GM12878 (cell line): ENCODE measurements around the gene COPE. TPM values are rescaled to one million over a fixed set of nuclear protein-coding genes. Genes with fewer than 3 reads are reported as not detected.

Source experiments
- ATAC-seq: fragments of 200-7000 bp; cut with Tn5 transposase; 3 replicates; pipeline ENCODE4 v1.9.1; 2020; ENCODE audit warnings: mild to moderate bottlenecking, moderate library complexity
- BruUV-seq: library from RNA; stranded (reverse); fragments of 400-500 nt; replicated peaks from 2 replicates; lab custom pipeline; 2021; lab: Mats Ljungman, UMichigan
- CTCF ChIA-PET: fragments of 300-600 bp; sonication (Branson Sonifier 250); formaldehyde crosslinking; extraction: SDS; loops from one replicate; lab custom pipeline; 2021; ENCODE audit warnings: inconsistent platforms; lab: Yijun Ruan, JAX
- POLR2A ChIA-PET: fragments of 350-600 bp; formaldehyde crosslinking; extraction: SDS; loops from one replicate; lab custom pipeline; 2021; ENCODE audit warnings: inconsistent platforms; lab: Charles Lee
- RAD21 ChIA-PET: fragments of 300-600 bp; sonication (Branson Sonifier 250); formaldehyde crosslinking; loops from one replicate; lab custom pipeline; 2023; ENCODE audit warnings: antibody characterized with exemption; ENCODE audit not compliant: unreplicated experiment; lab: Charles Lee
- SMC1A ChIA-PET: fragments of 300-600 bp; sonication (Branson Sonifier 250); formaldehyde crosslinking; loops from one replicate; lab custom pipeline; 2023; ENCODE audit not compliant: unreplicated experiment, uncharacterized antibody; lab: Charles Lee
- DNase-seq: peaks from one replicate; pipeline ENCODE4 v3.0.0-alpha.2; 2011; ENCODE audit warnings: low read depth, low spot score
- FAIRE-seq: peaks from 3 replicates; lab custom pipeline; 2011; peaks lifted over from hg19 to GRCh38; lab: Jason Lieb, UNC
- H2AFZ ChIP-seq: 2 replicates; pipeline ENCODE4 v1.6.0; 2011; ENCODE audit warnings: low read depth, low read length, control low read depth; ENCODE audit not compliant: control insufficient read depth
- H3K27ac ChIP-seq: 2 replicates; pipeline ENCODE4 v1.5.1; 2011; ENCODE audit warnings: control low read depth; ENCODE audit not compliant: control insufficient read depth, insufficient read depth
- H3K27me3 ChIP-seq, 2 experiments: replicated peaks in 1 of 2; 2 replicates each; pipeline versions ENCODE4 v1.6.0 to v1.6.1; 2011; ENCODE audit warnings: low read length in 1 of 2; ENCODE audit not compliant: control insufficient read depth in 2 of 2, insufficient read depth in 2 of 2
- H3K36me3 ChIP-seq, 2 experiments: 2 replicates each; pipeline ENCODE4 v1.5.1; 2011; ENCODE audit warnings: low read length in 1 of 2; ENCODE audit not compliant: control insufficient read depth in 2 of 2, insufficient read depth in 2 of 2
- H3K4me1 ChIP-seq: 2 replicates; pipeline ENCODE4 v1.6.1; 2011; ENCODE audit warnings: mild to moderate bottlenecking, low read length, moderate library complexity, mixed read lengths; ENCODE audit not compliant: control insufficient read depth, insufficient read depth
- H3K4me2 ChIP-seq: 2 replicates; pipeline ENCODE4 v1.6.0; 2011; ENCODE audit warnings: control low read depth; ENCODE audit not compliant: control insufficient read depth, insufficient read depth
- H3K4me3 ChIP-seq: fragments of 200-600 bp; sonication (generic); 2 replicates; pipeline ENCODE4 v1.5.1; 2016
- H3K79me2 ChIP-seq: 2 replicates; pipeline ENCODE4 v1.6.0; 2011; ENCODE audit warnings: low read length; ENCODE audit not compliant: control insufficient read depth, insufficient read depth
- H3K9ac ChIP-seq: 2 replicates; pipeline ENCODE4 v1.8.0; 2011; ENCODE audit warnings: low read length, control low read depth, mixed read lengths; ENCODE audit not compliant: control insufficient read depth, insufficient read depth
- H3K9me3 ChIP-seq: replicated peaks from 3 replicates; pipeline ENCODE4 v1.5.1; 2011; ENCODE audit warnings: mild to moderate bottlenecking, low read length; ENCODE audit not compliant: control insufficient read depth, insufficient read depth
- H4K20me1 ChIP-seq: 2 replicates; pipeline ENCODE4 v1.6.0; 2011; ENCODE audit not compliant: control insufficient read depth, insufficient read depth
- BMI1 ChIP-seq: fragments of 450-650 bp; IDR thresholded peaks from 2 replicates; pipeline ENCODE4 v1.6.1; 2016; ENCODE audit warnings: mild to moderate bottlenecking, moderate library complexity, borderline replicate concordance
- ETV6 ChIP-seq, 2 experiments: fragments of 450-650 bp in 1 of 2; IDR thresholded peaks in 1 of 2; conservative IDR thresholded peaks in 1 of 2; 2 replicates each; pipeline ENCODE4 v1.6.1; 2014; ENCODE audit warnings: antibody characterized with exemption in 1 of 2, borderline replicate concordance in 1 of 2, low read depth in 1 of 2, mild to moderate bottlenecking in 1 of 2, moderate library complexity in 1 of 2
- IRF4 ChIP-seq: IDR thresholded peaks from 2 replicates; pipeline ENCODE4 v1.6.1; 2011; ENCODE audit warnings: low read depth, low read length
- NR2F1 ChIP-seq: fragments of 450-650 bp; conservative IDR thresholded peaks from 2 replicates; pipeline ENCODE4 v1.6.1; 2017; ENCODE audit warnings: mild to moderate bottlenecking
- WGBS: methylation state at CpG from one replicate; pipeline ENCODE4 v1.1.6; 2016; ENCODE audit warnings: low lambda C conversion rate; ENCODE audit not compliant: insufficient replicate concordance, insufficient coverage; ENCODE audit errors: missing lambda C conversion rate; 5-methylcytosine and 5-hydroxymethylcytosine counted together
- in situ Hi-C: fragments of 300-500 bp; cut with MboI; formaldehyde crosslinking; loops from 9 replicates; pipeline ENCODE4 v1.14.3; 2018; ENCODE audit warnings: mixed read lengths
- intact Hi-C: fragments of 100-400 bp; cut with micrococcal nuclease; formaldehyde crosslinking; loops from one replicate; pipeline ENCODE4 v1.14.2; 2022; ENCODE audit not compliant: unreplicated experiment
- polyA plus RNA-seq, 11 experiments: library from polyadenylated mRNA; depleted of rRNA in 4 of 11; unstranded in 6 of 11; stranded (reverse) in 5 of 11; fragments of >200 nt; fragmentation: Nextera tagmentation in 4 of 11; fragmentation: Illumina TruSeq in 1 of 11; extraction: Ambion mirVana in 4 of 11; extraction: Trizol in 1 of 11; gene quantifications; 1 replicate in 1 of 11; 2 replicates in 10 of 11; pipeline versions ENCODE4 v1.2.1 to v1.2.3, GENCODE V29; 2011 to 2016; ENCODE audit warnings: inconsistent platforms in 2 of 11, missing spikeins in 2 of 11, low read depth in 1 of 11
- total RNA-seq, 4 experiments: library from RNA; depleted of rRNA in 3 of 4; stranded (reverse); fragments of >200 nt in 3 of 4; fragmentation: Illumina TruSeq in 1 of 4; extraction: Trizol in 1 of 4; gene quantifications; 2 replicates each; pipeline versions ENCODE4 v1.2.1 to v1.2.3, GENCODE V29; 2013 to 2021
- TF ChIP-seq, protein P1 (sequence below): fragments of 450-650 bp; conservative IDR thresholded peaks from 2 replicates; pipeline ENCODE4 v1.6.1; 2017; ENCODE audit warnings: mild to moderate bottlenecking, moderate library complexity

The COPE gene
- total and polyA plus RNA-seq, 10 of the 15 experiments (the other 5 are each of a cell fraction or from before 2014, with no cell fraction given), result 3.5 to 464 (median 222) TPM

- ChIA-PET CTCF (interaction anchor here (2.7 kb wide), 1 partner anchor 14 kb away, joined by 7 read pairs; no protein-coding TSS in a partner anchor), RAD21 (no interaction called here), SMC1A (no interaction called here), POLR2A (no interaction called here)
- Histone ChIP-seq H3K27ac (no peak overlapping the region; the same call in 1 of the 2 replicates), H3K79me2 (no peaks in the 10 kb centered on the region), H4K20me1 (peaks cover 8% of the 10 kb centered on the region), H3K4me2 (no peak overlapping the region), H3K27me3 (no peaks in the 10 kb centered on the region), H3K9me3 (no peaks in the 10 kb centered on the region), H3K4me1 (peaks cover 17% of the 10 kb centered on the region), H2AFZ (no peak overlapping the region), H3K4me3 (no peak overlapping the region), H3K9ac (peak overlapping the region; percentile 37), H3K36me3 (peaks cover 30 to 81% of the 10 kb centered on the region in 2 experiments)
- ATAC-seq, result no peak
- in situ Hi-C loops (loop anchor here (25.0 kb wide), 1 partner anchor 398 kb away; no protein-coding TSS in a partner anchor), intact Hi-C loops (no loop called here)
- 92% methylated on average over 17 of the region's 17 CpGs for WGBS
- DNase-seq, result no peak
- TF ChIP-seq NR2F1, result peak; percentile 47; the same call in 1 of the 2 replicates
- no peak for TF ChIP-seq BMI1
- no TSS peak for BruUV-seq
- no peak for FAIRE-seq
Observed at GRCh38 chr19:18860725-18861124, 58.5 kb downstream of the COPE start.

- FAIRE-seq (no peak), ATAC-seq (no peak), DNase-seq (no peak)
- no peaks in the 10 kb centered on the region for H3K79me2 ChIP-seq
- no peaks in the 10 kb centered on the region for H3K9me3 ChIP-seq
- WGBS, result 72% methylated on average over 11 of the region's 11 CpGs
- H3K4me1 ChIP-seq, result peaks cover 17% of the 10 kb centered on the region
- ChIA-PET CTCF (interaction anchor here (2.7 kb wide), 1 partner anchor 13 kb away, joined by 7 read pairs; no protein-coding TSS in a partner anchor), POLR2A (no interaction called here), SMC1A (no interaction called here), RAD21 (no interaction called here)
- no TSS peak for BruUV-seq
- in situ Hi-C loops (loop anchor here (25.0 kb wide), 1 partner anchor 398 kb away; no protein-coding TSS in a partner anchor), intact Hi-C loops (no loop called here)
- H2AFZ ChIP-seq, result no peak overlapping the region
- no peaks in the 10 kb centered on the region for H3K27me3 ChIP-seq
- H3K4me3 ChIP-seq, result no peak overlapping the region
- H4K20me1 ChIP-seq, result peaks cover 6% of the 10 kb centered on the region; the same call in 1 of the 2 replicates
- H3K4me2 ChIP-seq, result no peak overlapping the region
- H3K27ac ChIP-seq, result no peak overlapping the region; the same call in 1 of the 2 replicates
- H3K36me3 ChIP-seq, result peaks cover 27 to 81% of the 10 kb centered on the region in 2 experiments
- TF ChIP-seq IRF4, result no peak
- TF ChIP-seq ETV6 (conservative IDR thresholded peaks at IDR 0.05 in 1 of 2, IDR thresholded peaks at IDR 0.05 in 1 of 2; ENCODE audit: borderline replicate concordance in 1 of 2, low read depth in 1 of 2), result no peak
- TF ChIP-seq, protein P1, sequence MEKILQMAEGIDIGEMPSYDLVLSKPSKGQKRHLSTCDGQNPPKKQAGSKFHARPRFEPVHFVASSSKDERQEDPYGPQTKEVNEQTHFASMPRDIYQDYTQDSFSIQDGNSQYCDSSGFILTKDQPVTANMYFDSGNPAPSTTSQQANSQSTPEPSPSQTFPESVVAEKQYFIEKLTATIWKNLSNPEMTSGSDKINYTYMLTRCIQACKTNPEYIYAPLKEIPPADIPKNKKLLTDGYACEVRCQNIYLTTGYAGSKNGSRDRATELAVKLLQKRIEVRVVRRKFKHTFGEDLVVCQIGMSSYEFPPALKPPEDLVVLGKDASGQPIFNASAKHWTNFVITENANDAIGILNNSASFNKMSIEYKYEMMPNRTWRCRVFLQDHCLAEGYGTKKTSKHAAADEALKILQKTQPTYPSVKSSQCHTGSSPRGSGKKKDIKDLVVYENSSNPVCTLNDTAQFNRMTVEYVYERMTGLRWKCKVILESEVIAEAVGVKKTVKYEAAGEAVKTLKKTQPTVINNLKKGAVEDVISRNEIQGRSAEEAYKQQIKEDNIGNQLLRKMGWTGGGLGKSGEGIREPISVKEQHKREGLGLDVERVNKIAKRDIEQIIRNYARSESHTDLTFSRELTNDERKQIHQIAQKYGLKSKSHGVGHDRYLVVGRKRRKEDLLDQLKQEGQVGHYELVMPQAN, result no peak
- H3K9ac ChIP-seq, result no peak overlapping the region
Observed at GRCh38 chr19:18860302-18860700, 58.9 kb downstream of the COPE start.
